AG08396 (cell line): Measurements from ENCODE around the gene AWAT1.
"Not testable (repeated sequence)": the region's sequence is repeated elsewhere in the genome, so short reads cannot be mapped to it uniquely, and the experiment has no call there.

Experiments
- DNase-seq: peaks from one replicate; pipeline ENCODE4 v3.0.0; 2012; ENCODE audit warnings: low spot score, mixed read lengths

AWAT1 gene

GRCh38 chrX:70262952-70263567, 28.6 kb downstream of the AWAT1 start:
- DNase-seq, result peak; percentile 36

- no peak for DNase-seq
These were observed 30.3 kb downstream of the AWAT1 start for GRCh38 chrX:70264784-70265183.

- no peak for DNase-seq
These were observed 33.6 kb downstream of the AWAT1 start, which contains the start of gene ARR3 for GRCh38 chrX:70268034-70268433. Gene ARR3, plus strand, starts transcription at chrX:70268334. Its CDS starts 1,052 bp downstream, at chrX:70269386.

- not testable (repeated sequence) for DNase-seq
These were observed 39.6 kb downstream of the AWAT1 start for GRCh38 chrX:70274029-70274428.

GRCh38 chrX:70279081-70279480, 44.6 kb downstream of the AWAT1 start:
- DNase-seq, result no peak

- no peak for DNase-seq
These were observed 46.1 kb downstream of the AWAT1 start for GRCh38 chrX:70280573-70280972.

GRCh38 chrX:70281951-70282350, 47.5 kb downstream of the AWAT1 start, which contains the start of gene RAB41:
Gene RAB41, plus strand, starts transcription at chrX:70282172. Its CDS starts 46 bp downstream, at chrX:70282218.
- no peak for DNase-seq

GRCh38 chrX:70289168-70289792, 54.8 kb downstream of the AWAT1 start:
- DNase-seq, result peak; percentile 28
